HG03039 (cell line): ENCODE results near the gene SHISA8.

Experiments used
- ATAC-seq: cut with Tn5 transposase; IDR thresholded peaks from one replicate; pipeline ENCODE4 v1.9.1; 2021; ENCODE audit warnings: mild to moderate bottlenecking, moderate library complexity; ENCODE audit not compliant: unreplicated experiment

The SHISA8 gene

GRCh38 chr22:41862530-41863266 lies 52.2 kb downstream of the SHISA8 start:
- peak; percentile 47 for ATAC-seq

- peak; percentile 41 for ATAC-seq
Measured at GRCh38 chr22:41862160-41862529, 52.7 kb downstream of the SHISA8 start.
